Measurements from ENCODE around the gene UNC13D. TPM values are rescaled to one million over a fixed set of nuclear protein-coding genes. Genes with fewer than 3 reads are reported as not detected.
A peak's percentile ranks its signal among the peaks of the same experiment; 100 is the strongest.

The UNC13D gene
- total RNA-seq, 2 donors from 2014 or later: 89.0 to 97.6 TPM

DNA sequence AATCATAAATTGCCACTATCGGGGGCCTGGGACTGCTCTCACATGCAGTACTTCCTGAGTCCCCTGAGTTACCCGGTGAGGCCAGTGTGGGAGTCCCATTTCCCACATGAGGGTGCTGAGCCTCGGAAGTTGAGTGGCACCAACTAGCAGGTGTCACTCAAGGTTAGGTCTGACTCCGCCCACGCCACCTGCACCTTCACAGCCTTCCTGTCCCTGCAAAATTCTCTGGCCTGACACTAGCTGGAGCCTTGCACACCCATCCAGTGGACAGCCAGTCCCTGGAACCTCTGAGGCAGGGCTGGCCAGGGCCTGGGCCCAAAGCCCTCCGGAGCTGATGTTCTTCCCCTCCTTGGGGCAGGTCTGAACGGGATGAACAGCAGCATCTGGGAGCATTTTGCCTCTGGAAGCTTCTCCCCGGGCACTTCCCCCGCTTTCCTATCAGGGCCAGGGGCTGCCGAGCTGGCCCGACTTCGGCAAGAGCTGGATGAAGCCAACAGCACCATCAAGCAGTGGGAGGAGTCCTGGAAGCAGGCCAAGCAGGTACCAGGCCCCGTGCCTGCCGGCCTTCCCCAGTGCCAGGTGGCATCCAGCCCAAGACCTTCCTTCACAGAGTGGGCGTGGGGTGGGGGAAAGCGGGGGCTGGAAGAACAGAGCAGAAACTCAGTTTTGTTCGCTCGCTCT lies 21.9 kb downstream of the UNC13D start:
- Mint-ChIP-seq H3K27ac (peak overlapping the region; percentile 36), H3K27me3 (ENCODE audit: low read depth) (no peaks in the 10 kb centered on the region), H3K4me1 (ENCODE audit: low read depth) (peaks cover 15% of the 10 kb centered on the region), H3K9me3 (no peaks in the 10 kb centered on the region), H3K36me3 (ENCODE audit: insufficient read depth in 2 of 2) (peaks cover 0 to 1% of the 10 kb centered on the region in 2 donors), H3K4me3 (no peak overlapping the region)
- peak in 1 of 2 donors; percentile 37 for ATAC-seq (replicated peaks in 1 of 2)
- no peak for DNase-seq

DNA sequence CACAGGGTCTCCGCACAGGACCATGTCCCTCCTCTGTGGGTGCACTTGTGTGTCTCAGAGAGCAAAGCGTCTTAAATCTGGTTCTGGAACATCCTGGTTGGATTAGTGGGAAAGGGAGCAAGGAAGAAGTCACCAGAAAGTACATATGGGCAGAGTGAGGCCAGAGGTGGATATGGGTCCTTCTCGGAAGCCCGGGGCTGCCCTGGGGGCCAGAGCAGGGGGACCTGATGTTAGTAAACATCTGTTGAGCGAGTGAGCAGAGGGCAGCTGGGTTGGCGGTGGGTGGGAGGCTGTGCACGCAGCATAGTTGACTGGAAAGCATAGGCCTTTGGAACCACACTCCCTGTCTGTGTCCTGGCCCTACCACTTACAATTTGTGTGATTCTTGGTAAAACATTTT lies 22.7 kb downstream of the UNC13D start:
- peaks cover 0 to 1% of the 10 kb centered on the region in 2 donors for H3K36me3 Mint-ChIP-seq (ENCODE audit: insufficient read depth in 2 of 2)
- DNase-seq: no peak
- H3K27me3 Mint-ChIP-seq (ENCODE audit: low read depth): no peaks in the 10 kb centered on the region
- H3K4me1 Mint-ChIP-seq (ENCODE audit: low read depth): peaks cover 15% of the 10 kb centered on the region
- ATAC-seq (replicated peaks in 1 of 2): no peak
- no peak overlapping the region for H3K4me3 Mint-ChIP-seq
- H3K9me3 Mint-ChIP-seq: no peaks in the 10 kb centered on the region
- peak overlapping the region; percentile 6 for H3K27ac Mint-ChIP-seq

DNA sequence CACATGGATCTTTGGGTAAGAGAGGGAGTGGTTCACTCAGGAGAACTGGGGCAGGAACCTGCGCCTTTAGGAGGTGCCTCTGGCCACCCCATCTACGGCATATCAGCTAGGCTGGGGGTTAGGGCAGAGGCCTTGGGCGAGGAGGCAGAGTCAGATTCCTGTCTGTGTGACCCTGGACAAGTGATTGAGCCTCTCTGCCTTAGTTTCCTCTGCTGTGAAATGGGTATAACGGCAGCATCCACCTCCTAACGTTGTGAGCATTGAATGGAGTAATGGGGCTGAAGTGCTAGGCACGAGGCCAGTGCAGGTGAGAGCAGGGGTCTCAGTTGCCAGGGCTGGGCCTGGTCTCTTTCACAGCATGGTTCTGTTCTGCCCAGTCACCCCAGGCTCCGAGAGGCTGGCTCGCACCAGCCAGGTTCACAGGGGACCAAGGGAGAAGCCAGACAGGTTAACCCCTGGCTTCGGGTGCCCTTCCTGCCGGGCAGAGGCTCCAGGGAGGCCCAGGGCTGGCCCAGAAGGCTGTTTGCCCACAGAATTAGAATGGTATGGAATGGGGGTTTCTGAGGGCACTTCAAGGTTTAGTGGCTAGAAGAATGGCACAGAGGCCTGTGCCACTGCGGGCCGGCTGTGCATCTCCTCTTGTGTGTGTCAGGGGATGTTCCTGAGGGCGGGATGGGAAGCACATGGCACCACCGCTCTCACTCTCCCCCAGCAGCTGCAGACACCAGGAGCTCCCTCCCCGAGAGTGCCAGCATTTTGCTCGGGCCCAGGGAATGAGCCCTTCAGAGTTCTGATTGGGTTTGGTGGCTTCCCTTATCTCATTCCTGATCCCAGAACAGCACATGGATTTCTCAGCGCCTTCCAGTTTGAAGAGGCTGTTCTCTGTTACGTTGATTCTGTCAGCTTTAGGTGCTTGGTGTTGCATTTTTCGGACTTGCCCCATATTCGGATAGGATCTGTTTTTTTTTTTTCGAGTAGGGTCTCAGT lies 23.8 kb downstream of the UNC13D start:
- DNase-seq (no peak), ATAC-seq (replicated peaks in 1 of 2) (no peak)
- Mint-ChIP-seq H3K27ac (peak overlapping the region; percentile 6), H3K27me3 (ENCODE audit: low read depth) (no peaks in the 10 kb centered on the region), H3K4me1 (ENCODE audit: low read depth) (peaks cover 15% of the 10 kb centered on the region), H3K36me3 (ENCODE audit: insufficient read depth in 2 of 2) (peaks cover 0 to 1% of the 10 kb centered on the region in 2 donors), H3K9me3 (no peaks in the 10 kb centered on the region), H3K4me3 (no peak overlapping the region)

DNA sequence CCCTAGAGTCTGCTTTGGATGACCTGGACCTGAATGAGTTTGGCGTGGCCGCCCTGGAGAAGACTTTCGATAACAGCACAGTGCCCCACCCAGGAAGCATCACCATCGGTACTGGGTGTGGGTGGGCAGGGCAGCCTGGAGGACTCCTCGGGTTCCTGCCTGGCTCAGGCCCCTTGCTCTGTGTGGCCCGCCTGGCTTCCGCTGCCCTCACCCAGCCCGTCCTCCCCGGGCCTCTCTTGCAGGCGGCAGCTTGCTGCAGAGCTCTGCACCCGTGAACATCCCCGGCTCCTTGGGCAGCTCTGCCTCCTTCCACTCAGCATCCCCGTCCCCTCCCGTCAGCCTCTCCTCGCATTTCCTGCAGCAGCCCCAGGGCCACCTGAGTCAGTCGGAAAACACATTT lies 24.5 kb downstream of the UNC13D start:
- ATAC-seq (replicated peaks in 1 of 2) (no peak), DNase-seq (no peak)
- Mint-ChIP-seq H3K36me3 (ENCODE audit: insufficient read depth in 2 of 2) (peaks cover 0 to 1% of the 10 kb centered on the region in 2 donors), H3K4me3 (no peak overlapping the region), H3K4me1 (ENCODE audit: low read depth) (peaks cover 15% of the 10 kb centered on the region), H3K27ac (no peak overlapping the region), H3K9me3 (no peaks in the 10 kb centered on the region), H3K27me3 (ENCODE audit: low read depth) (no peaks in the 10 kb centered on the region)

DNA sequence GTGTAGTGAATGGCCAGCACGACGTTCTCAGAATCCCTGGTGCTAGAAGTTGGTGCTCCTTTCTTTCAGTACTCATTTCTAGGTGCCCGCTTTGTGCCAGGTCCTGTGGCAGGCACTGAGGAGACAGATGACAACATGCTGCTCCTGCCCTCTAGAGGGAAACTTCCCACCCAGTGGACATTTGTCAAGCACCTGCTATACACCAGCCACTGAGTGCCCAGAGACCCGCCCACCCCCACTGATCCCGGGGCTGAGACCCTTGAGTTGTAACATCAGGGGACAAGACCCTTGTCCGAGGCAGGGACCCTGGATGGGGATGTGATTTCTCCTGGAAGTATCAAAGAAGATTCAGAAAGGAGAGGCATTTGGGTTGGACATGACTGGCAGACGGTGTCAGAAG lies 25.1 kb downstream of the UNC13D start:
- Mint-ChIP-seq H3K4me1 (ENCODE audit: low read depth) (peaks cover 15% of the 10 kb centered on the region), H3K4me3 (no peak overlapping the region), H3K27me3 (ENCODE audit: low read depth) (no peaks in the 10 kb centered on the region), H3K36me3 (ENCODE audit: insufficient read depth in 2 of 2) (peaks cover 0 to 1% of the 10 kb centered on the region in 2 donors), H3K27ac (no peak overlapping the region), H3K9me3 (no peaks in the 10 kb centered on the region)
- DNase-seq: no peak
- no peak for ATAC-seq (replicated peaks in 1 of 2)

DNA sequence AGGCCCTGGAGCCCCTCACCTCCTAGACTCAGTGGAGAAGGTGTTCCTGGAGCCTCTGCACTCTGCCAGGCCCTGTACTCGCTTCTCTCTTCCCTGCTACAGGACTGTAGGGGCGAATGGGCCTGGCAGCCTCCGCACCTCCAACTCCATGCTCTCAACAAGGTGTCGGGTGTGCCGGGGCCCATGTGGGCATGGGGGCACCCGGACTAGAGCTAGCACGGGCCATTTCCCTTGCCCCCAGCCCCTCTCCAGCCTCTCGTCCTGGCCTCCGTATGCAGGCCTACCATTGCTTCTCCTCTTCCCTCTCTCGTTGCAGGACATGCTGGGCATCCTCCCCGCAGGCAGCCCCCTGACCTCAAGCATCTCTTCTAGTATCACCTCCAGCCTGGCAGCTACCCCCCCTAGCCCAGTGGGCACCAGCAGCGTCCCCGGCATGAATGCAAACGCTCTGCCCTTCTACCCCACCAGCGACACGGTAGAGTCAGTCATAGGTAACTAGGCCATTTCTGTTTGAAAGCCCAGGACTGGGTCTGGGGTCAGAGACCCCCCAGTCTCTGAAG lies 25.8 kb downstream of the UNC13D start:
- peaks cover 15% of the 10 kb centered on the region for H3K4me1 Mint-ChIP-seq (ENCODE audit: low read depth)
- peaks cover 0 to 1% of the 10 kb centered on the region in 2 donors for H3K36me3 Mint-ChIP-seq (ENCODE audit: insufficient read depth in 2 of 2)
- ATAC-seq (replicated peaks in 1 of 2): no peak
- DNase-seq: no peak
- no peaks in the 10 kb centered on the region for H3K9me3 Mint-ChIP-seq
- H3K4me3 Mint-ChIP-seq: no peak overlapping the region
- H3K27me3 Mint-ChIP-seq (ENCODE audit: low read depth): no peaks in the 10 kb centered on the region
- no peak overlapping the region for H3K27ac Mint-ChIP-seq

DNA sequence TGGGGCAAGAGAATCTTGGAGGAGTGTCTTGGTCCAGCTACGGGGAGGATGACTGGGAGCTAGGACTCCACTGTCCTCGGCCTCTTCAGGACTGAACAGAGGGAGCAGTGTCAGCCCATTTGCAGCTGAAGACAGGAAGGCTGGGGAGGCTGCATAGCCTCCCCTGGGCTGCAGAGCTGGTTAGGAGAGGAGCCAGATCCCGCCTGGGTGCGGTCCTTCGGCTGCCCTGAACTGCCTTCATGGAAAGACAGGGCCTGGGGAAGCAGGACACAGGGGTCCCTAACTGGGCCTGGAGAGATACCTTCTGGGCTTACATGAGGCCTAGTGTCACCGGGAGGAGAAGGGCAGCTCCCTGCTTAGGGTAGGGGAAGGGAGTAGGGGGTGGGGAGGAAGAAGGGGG lies 26.6 kb downstream of the UNC13D start:
- Mint-ChIP-seq H3K4me1 (ENCODE audit: low read depth) (peaks cover 15% of the 10 kb centered on the region), H3K36me3 (ENCODE audit: insufficient read depth in 2 of 2) (peaks cover 0 to 1% of the 10 kb centered on the region in 2 donors), H3K27ac (peak overlapping the region; percentile 13), H3K9me3 (no peaks in the 10 kb centered on the region), H3K4me3 (no peak overlapping the region), H3K27me3 (ENCODE audit: low read depth) (no peaks in the 10 kb centered on the region)
- no peak for ATAC-seq (replicated peaks in 1 of 2)
- no peak for DNase-seq

DNA sequence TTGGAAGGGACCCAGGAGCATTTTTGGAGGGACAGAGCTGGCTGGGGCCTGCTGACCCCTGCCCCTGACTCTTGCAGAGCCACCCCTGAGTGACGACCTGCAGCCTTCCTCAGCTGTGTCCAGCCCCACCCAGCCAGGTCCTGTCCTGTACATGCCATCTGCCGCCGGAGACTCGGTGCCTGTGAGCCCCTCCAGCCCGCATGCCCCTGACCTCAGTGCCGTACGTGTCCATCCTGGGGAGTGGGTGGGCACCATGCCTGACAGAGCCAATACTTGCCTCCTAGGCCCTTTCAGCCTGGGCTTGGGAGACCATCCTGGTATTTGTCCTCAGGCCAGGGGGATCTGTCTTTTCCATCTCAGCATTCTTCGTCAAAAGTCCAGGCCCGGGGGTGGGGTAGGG lies 27.5 kb downstream of the UNC13D start:
- H3K27me3 Mint-ChIP-seq (ENCODE audit: low read depth): no peaks in the 10 kb centered on the region
- H3K4me3 Mint-ChIP-seq: no peak overlapping the region
- ATAC-seq (replicated peaks in 1 of 2) (no peak), DNase-seq (no peak)
- no peak overlapping the region for H3K27ac Mint-ChIP-seq
- H3K4me1 Mint-ChIP-seq (ENCODE audit: low read depth): peaks cover 7% of the 10 kb centered on the region
- no peaks in the 10 kb centered on the region for H3K9me3 Mint-ChIP-seq
- peaks cover 0 to 2% of the 10 kb centered on the region in 2 donors for H3K36me3 Mint-ChIP-seq (ENCODE audit: insufficient read depth in 2 of 2)

DNA sequence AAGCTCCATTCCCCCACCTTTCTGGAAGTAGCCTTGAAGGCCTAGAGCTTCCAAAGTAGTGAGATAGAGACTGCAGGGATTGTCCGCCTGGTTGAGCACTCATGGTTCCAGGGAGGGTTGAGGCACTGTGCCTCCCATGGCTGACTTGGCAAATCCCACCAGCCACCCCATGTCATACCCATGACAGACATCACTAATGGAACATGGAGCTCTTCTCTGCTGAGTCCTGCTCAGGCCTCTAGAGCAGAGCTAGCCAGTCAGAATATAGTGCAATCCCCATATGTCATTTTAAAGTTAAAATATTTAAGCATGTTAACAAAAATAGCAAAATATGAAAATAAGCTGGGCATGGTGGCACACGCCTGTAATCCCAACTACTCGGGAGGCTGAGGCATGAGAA lies 28.8 kb downstream of the UNC13D start:
- Mint-ChIP-seq H3K27me3 (ENCODE audit: low read depth) (no peaks in the 10 kb centered on the region), H3K4me1 (ENCODE audit: low read depth) (no peaks in the 10 kb centered on the region), H3K36me3 (ENCODE audit: insufficient read depth in 2 of 2) (peaks cover 0 to 4% of the 10 kb centered on the region in 2 donors), H3K4me3 (no peak overlapping the region), H3K27ac (no peak overlapping the region), H3K9me3 (no peaks in the 10 kb centered on the region)
- no peak for ATAC-seq (replicated peaks in 1 of 2)
- DNase-seq: no peak

DNA sequence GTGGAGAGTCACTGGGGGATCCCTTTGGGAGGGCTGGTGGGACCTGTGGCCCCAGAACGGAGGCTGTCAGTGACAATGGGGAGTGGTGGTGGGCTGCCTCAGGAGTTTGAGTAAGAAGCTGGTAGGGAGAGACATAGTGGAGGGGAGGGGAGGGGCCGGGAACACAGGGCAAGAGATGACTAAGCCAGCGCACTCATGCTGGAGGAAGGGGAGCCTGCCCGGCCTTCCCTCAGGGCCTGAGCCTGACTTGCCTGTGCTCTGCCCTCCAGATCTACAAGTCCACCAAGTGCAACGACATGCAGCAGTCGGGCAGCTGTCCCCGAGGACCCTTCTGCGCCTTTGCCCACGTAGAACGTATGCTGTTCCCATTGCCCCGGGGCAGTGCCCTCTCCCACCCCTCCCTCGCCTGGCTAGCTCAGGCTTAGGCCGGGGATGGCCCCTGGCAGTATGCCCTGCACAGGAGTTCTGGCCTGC lies 29.3 kb downstream of the UNC13D start:
- Mint-ChIP-seq H3K36me3 (ENCODE audit: insufficient read depth in 2 of 2) (peaks cover 0 to 4% of the 10 kb centered on the region in 2 donors), H3K9me3 (no peaks in the 10 kb centered on the region), H3K4me1 (ENCODE audit: low read depth) (no peaks in the 10 kb centered on the region), H3K27me3 (ENCODE audit: low read depth) (no peaks in the 10 kb centered on the region), H3K4me3 (no peak overlapping the region), H3K27ac (no peak overlapping the region)
- DNase-seq: no peak
- no peak for ATAC-seq (replicated peaks in 1 of 2)

DNA sequence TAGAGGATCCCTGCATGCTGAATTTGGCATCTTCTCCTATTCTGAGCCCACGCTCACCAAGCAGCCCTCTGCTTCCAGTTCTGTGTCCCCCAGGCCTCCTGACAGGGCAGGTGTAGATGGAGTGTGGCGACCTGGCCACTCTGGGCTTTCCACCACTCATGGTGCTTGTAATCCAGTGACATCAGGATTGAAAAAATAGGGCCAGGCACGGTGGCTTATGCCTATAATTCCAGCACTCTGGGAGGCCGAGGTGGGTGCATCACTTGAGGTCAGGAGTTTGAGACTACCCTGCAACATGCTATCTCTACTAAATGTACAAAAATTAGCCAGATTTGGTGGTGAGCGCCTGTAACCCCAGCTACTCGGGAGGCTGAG lies 30.2 kb downstream of the UNC13D start:
- no peak overlapping the region for H3K27ac Mint-ChIP-seq
- H3K36me3 Mint-ChIP-seq (ENCODE audit: insufficient read depth in 2 of 2): peaks cover 0 to 3% of the 10 kb centered on the region in 2 donors
- no peak overlapping the region for H3K4me3 Mint-ChIP-seq
- H3K27me3 Mint-ChIP-seq (ENCODE audit: low read depth): no peaks in the 10 kb centered on the region
- no peak for DNase-seq
- H3K9me3 Mint-ChIP-seq: no peaks in the 10 kb centered on the region
- ATAC-seq (replicated peaks in 1 of 2): no peak
- H3K4me1 Mint-ChIP-seq (ENCODE audit: low read depth): no peaks in the 10 kb centered on the region

DNA sequence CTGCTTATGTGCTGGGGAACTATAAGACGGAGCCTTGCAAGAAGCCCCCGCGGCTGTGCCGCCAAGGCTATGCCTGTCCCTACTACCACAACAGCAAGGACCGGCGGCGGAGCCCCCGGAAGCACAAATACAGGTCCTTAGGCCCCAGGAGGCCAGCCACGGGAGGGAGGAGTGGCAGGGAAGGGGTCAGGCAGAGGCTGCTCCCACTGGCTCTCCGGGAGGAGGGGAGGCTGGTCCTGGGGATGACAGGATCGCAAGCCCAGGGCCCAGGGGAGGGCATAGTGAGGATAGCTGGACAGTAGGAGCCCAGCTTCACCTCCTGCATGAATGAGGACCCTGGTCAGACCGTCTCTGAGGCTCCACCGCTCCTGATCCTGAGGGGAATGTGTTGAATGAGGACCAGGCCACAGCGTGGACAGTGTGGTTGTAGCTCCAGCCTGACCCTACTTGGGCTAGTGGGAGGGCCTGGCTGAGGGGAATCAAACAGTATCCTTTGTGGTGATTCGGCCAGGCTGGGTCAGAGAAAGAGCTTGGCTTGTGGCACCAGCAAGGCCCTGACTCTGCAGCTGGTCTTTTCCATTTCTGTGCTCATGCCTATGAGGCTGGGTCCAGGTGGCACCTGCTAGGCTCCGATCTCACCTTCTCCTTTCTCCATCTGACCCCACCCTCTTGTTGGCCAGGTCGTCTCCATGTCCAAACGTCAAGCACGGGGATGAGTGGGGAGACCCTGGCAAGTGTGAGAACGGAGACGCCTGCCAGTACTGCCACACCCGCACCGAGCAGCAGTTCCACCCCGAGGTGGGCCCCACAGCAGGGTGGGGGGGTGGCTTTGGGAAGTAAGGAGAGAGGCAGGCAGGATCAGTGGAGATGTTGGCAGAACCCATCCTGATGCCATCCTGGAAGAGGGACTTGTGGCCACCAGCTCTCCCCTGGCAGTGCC lies 30.9 kb downstream of the UNC13D start:
- H3K27ac Mint-ChIP-seq: no peak overlapping the region

More for the DNA sequence above, 30.9 kb downstream of the UNC13D start:
- Mint-ChIP-seq H3K36me3 (ENCODE audit: insufficient read depth in 2 of 2) (peaks cover 0 to 3% of the 10 kb centered on the region in 2 donors), H3K9me3 (no peaks in the 10 kb centered on the region), H3K4me3 (no peak overlapping the region), H3K27me3 (ENCODE audit: low read depth) (no peaks in the 10 kb centered on the region), H3K4me1 (ENCODE audit: low read depth) (peaks cover 6% of the 10 kb centered on the region)
- ATAC-seq (replicated peaks in 1 of 2) (no peak), DNase-seq (no peak)
